K562 (cell line): ENCODE results near the gene ATF4.

ENCODE experiments used
- CTCF ChIP-seq, 3 experiments: IDR thresholded peaks in 2 of 3; conservative IDR thresholded peaks in 1 of 3; 2 replicates each; pipeline ENCODE4 v1.5.1; 2011 to 2012; ENCODE audit warnings: low read length in 3 of 3, mild to moderate bottlenecking in 3 of 3, control low read depth in 2 of 3, improper control_type of control experiment in 1 of 3, inconsistent platforms in 1 of 3, low read depth in 1 of 3, mixed read lengths in 1 of 3, moderate library complexity in 1 of 3; ENCODE audit not compliant: insufficient read depth in 2 of 3
- E2F1 ChIP-seq: sonication (generic); formaldehyde crosslinking; IDR thresholded peaks from 2 replicates; pipeline ENCODE4 v1.8.1; 2023; ENCODE audit warnings: mild to moderate bottlenecking, missing genetic modification reagents, moderate library complexity
- HNRNPUL1 ChIP-seq: fragments of 200-400 bp; formaldehyde crosslinking; IDR thresholded peaks from 2 replicates; pipeline ENCODE4 v1.6.1; 2017; ENCODE audit warnings: low read length
- KDM4B ChIP-seq, 2 experiments: fragments of 450-650 bp in 1 of 2; sonication (generic) in 1 of 2; IDR thresholded peaks; 2 replicates each; pipeline ENCODE4 v1.6.1; 2016 to 2017; ENCODE audit warnings: borderline replicate concordance in 2 of 2, antibody characterized with exemption in 1 of 2, low read depth in 1 of 2, mild to moderate bottlenecking in 1 of 2
- RAD21 ChIP-seq, 2 experiments: fragments of 250-450 bp in 1 of 2; fragments of 450-650 bp in 1 of 2; sonication (Bioruptor Pico) in 1 of 2; formaldehyde crosslinking in 1 of 2; IDR thresholded peaks in 1 of 2; conservative IDR thresholded peaks in 1 of 2; 2 replicates each; pipeline versions ENCODE4 v1.4.0 to v1.8.0; 2020 to 2022; ENCODE audit warnings: mild to moderate bottlenecking in 2 of 2, moderate library complexity in 1 of 2
- RCOR1 ChIP-seq, 2 experiments: IDR thresholded peaks; 2 replicates each; pipeline ENCODE4 v1.6.1; 2012; ENCODE audit warnings: low read depth in 2 of 2, low read length in 2 of 2, borderline replicate concordance in 1 of 2, improper control_type of control experiment in 1 of 2
- TCF7 ChIP-seq: sonication (generic); IDR thresholded peaks from 2 replicates; pipeline ENCODE4 v1.6.1; 2016; ENCODE audit warnings: antibody characterized with exemption, borderline replicate concordance
- TCF7L2 ChIP-seq: fragments of 150-350 bp; IDR thresholded peaks from 2 replicates; pipeline ENCODE4 v1.6.1; 2016; ENCODE audit warnings: low read depth, mild to moderate bottlenecking, low read length, moderate library complexity
- ZNF830 ChIP-seq: fragments of 250-450 bp; sonication (Bioruptor Pico); IDR thresholded peaks from 2 replicates; pipeline ENCODE4 v1.5.0; 2021; ENCODE audit warnings: mild to moderate bottlenecking
- ZSCAN29 ChIP-seq: fragments of 450-650 bp; IDR thresholded peaks from 2 replicates; pipeline ENCODE4 v1.6.1; 2017

GRCh38 chr22:39528080-39528661 lies 7.8 kb downstream of the ATF4 start:
- TF ChIP-seq TCF7L2 (no peak), KDM4B (IDR thresholded peaks at IDR 0.05; ENCODE audit: borderline replicate concordance in 2 of 2, low read depth in 1 of 2) (no peak), RAD21 (CRISPR knock-in tag; conservative IDR thresholded peaks at IDR 0.05 in 1 of 2, IDR thresholded peaks at IDR 0.05 in 1 of 2) (no peak), E2F1 (CRISPR knock-in tag) (no peak), CTCF (IDR thresholded peaks at IDR 0.05 in 2 of 3, conservative IDR thresholded peaks at IDR 0.05 in 1 of 3; ENCODE audit: insufficient read depth in 2 of 3, low read depth in 1 of 3, low read length in 3 of 3) (no peak), RCOR1 (IDR thresholded peaks at IDR 0.05; ENCODE audit: borderline replicate concordance in 1 of 2, low read depth in 2 of 2, low read length in 2 of 2) (no peak), HNRNPUL1 (no peak), ZNF830 (CRISPR knock-in tag) (no peak), TCF7 (no peak), ZSCAN29 (no peak)
